Measurements from ENCODE around the gene RDM1. TPM values are rescaled to one million over a fixed set of nuclear protein-coding genes. Genes with fewer than 3 reads are reported as not detected.
A peak's percentile ranks its signal among the peaks of the same experiment; 100 is the strongest.

Gene RDM1
- total RNA-seq, 1 donor from 2014 or later: 0.49 TPM

DNA sequence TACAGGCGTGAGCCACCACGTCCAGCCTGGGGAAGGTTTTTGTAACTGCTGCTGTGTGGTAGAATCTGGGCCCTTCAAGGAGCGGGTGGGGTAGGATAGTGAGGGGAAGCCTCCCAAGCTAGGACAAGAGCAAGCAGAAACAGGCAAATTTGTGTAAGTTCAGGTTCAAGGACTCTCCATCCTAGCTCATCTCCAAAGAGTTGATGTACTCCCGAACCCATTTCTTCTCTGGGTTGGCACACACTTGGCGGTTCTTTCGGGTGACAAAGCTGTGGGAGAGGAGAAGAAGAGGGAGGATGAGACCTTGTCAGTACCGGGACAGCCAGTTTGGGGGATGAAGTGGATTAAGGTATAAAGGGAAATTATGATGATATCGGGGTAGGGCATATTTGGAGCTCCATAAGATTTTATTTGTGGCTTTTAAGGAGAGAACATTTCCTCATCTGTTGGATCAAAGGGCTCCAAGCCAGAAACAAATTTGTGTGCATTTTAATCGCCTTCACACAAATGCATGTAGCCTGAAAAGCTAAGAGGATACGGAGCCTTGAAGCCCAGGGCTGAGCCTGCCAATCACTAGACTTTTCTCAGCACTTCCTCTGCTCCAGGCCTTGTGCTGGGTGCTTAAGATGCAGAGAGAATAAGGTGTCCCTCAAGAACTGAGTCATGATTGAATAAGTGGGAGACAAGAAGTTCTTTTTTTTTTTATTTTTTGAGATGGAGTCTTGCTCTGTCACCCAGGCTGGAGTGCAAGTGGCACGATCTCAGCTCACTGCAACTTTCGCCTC lies 58.2 kb downstream of the RDM1 start:
- no peaks in the 10 kb centered on the region for H3K27me3 ChIP-seq
- no peak for DNase-seq (ENCODE audit: extremely low spot score in 2 of 2)
- no peak overlapping the region for H3K27ac ChIP-seq
- H3K4me1 ChIP-seq: no peaks in the 10 kb centered on the region
- H3K9me3 ChIP-seq: no peaks in the 10 kb centered on the region
- no peaks in the 10 kb centered on the region for H3K36me3 ChIP-seq
- intact Hi-C loops (cut with DNase I): no loop called here
- TF ChIP-seq, protein P1, sequence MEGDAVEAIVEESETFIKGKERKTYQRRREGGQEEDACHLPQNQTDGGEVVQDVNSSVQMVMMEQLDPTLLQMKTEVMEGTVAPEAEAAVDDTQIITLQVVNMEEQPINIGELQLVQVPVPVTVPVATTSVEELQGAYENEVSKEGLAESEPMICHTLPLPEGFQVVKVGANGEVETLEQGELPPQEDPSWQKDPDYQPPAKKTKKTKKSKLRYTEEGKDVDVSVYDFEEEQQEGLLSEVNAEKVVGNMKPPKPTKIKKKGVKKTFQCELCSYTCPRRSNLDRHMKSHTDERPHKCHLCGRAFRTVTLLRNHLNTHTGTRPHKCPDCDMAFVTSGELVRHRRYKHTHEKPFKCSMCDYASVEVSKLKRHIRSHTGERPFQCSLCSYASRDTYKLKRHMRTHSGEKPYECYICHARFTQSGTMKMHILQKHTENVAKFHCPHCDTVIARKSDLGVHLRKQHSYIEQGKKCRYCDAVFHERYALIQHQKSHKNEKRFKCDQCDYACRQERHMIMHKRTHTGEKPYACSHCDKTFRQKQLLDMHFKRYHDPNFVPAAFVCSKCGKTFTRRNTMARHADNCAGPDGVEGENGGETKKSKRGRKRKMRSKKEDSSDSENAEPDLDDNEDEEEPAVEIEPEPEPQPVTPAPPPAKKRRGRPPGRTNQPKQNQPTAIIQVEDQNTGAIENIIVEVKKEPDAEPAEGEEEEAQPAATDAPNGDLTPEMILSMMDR (IDR thresholded peaks at IDR 0.05): no peak
- no peak for TF ChIP-seq POLR2AphosphoS5 (IDR thresholded peaks at IDR 0.05; ENCODE audit: insufficient read depth in 1 of 2, low read depth in 1 of 2)
- no peak for TF ChIP-seq POLR2A (IDR thresholded peaks at IDR 0.05)
- H3K4me3 ChIP-seq: no peak overlapping the region

DNA sequence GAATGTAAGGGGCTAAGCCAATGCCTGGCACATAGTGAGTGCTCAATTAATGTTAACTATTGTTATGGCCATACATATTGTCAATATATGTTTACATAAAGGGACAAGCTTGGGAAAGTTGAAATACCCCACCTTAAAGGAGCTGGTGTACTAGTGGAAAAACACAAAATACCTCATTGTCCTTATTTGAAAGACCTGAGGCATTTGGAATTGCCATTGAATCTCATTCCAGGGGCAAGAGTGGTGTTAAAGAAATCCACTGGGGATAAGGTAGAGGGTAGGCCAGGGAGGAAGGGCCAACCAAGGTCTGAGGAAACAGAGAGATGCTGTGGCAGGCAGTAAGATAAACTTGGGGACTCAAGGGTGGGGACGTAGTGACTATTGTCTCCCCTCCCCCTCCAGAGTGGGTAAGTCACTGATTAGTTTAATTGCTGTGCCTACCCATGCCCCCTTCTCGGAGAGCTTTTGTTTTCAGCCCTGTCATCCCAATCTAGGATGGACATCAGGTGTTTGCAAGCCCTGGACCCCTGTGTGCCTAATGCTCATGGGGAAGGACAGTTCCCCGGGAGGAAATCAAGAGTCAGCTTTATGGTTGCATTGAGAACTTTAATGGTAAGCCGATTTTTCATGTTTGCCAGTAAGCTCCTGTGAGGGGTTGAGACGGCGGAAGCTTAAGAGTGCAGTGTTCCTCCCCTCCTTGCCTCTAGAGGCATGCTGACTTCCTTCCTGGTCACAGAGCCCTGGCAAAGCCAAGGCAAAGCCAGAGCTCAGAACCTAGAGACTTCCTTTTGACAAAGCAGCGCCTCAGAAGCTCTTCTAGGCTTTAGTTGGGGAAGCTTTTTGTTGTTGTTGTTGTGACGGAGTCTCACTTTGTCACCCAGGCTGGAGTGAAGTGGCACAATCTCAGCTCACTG lies 59.4 kb downstream of the RDM1 start:
- Histone ChIP-seq H3K36me3 (no peaks in the 10 kb centered on the region), H3K9me3 (no peaks in the 10 kb centered on the region), H3K27me3 (no peaks in the 10 kb centered on the region), H3K4me1 (peaks cover 5% of the 10 kb centered on the region), H3K27ac (no peak overlapping the region), H3K4me3 (no peak overlapping the region)
- intact Hi-C loops (cut with DNase I): no loop called here
- DNase-seq (ENCODE audit: extremely low spot score in 2 of 2): no peak
- TF ChIP-seq, protein P1 (IDR thresholded peaks at IDR 0.05): no peak
- TF ChIP-seq POLR2A (IDR thresholded peaks at IDR 0.05): no peak
- no peak for TF ChIP-seq POLR2AphosphoS5 (IDR thresholded peaks at IDR 0.05; ENCODE audit: insufficient read depth in 1 of 2, low read depth in 1 of 2)

DNA sequence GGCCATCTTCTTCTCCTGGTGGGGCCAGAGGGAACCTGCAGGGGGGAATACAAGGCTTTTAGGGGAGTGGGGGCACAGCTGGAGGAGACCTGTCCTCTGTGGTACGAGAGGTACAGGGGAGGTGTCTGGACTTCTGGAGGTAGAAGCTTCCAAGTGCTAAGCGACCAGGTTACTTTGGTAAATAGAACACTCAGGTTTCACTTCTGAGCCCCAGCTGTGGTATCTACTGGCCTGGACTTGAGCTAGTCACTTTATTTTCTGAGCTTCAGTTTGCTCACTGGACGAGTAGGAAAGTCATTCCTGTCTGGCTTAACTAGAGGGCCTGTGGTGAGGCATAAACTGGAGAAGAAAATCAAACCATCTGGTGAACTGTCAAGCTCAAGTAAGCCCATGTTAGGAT lies 61.8 kb downstream of the RDM1 start, which contains the start of gene HEATR9:
Gene HEATR9 (minus strand): TSS at position 155 of the 400 bp plus-strand sequence. CDS start 149 bp downstream, at position 6.
- no peaks in the 10 kb centered on the region for H3K27me3 ChIP-seq
- TF ChIP-seq, protein P1 (IDR thresholded peaks at IDR 0.05): no peak
- TF ChIP-seq POLR2A (IDR thresholded peaks at IDR 0.05): no peak
- no peak for TF ChIP-seq POLR2AphosphoS5 (IDR thresholded peaks at IDR 0.05; ENCODE audit: insufficient read depth in 1 of 2, low read depth in 1 of 2)
- no peaks in the 10 kb centered on the region for H3K9me3 ChIP-seq
- DNase-seq (ENCODE audit: extremely low spot score in 2 of 2): no peak
- H3K4me1 ChIP-seq: peaks cover 12% of the 10 kb centered on the region
- H3K36me3 ChIP-seq: no peaks in the 10 kb centered on the region
- no peak within 1 kb of the TSS for H3K4me3 ChIP-seq
- H3K27ac ChIP-seq: no peak within 1 kb of the TSS
- intact Hi-C loops (cut with DNase I): no loop called here

Small RNA genes within 50 kb of the gene (small RNA-seq; reads per million reads assigned to genes)
- gene RF00100: 987 reads per million, percentile 99 among the genes with 10 or more reads in this experiment

Other genes starting within 250 kb of the RDM1 start
- gene RASL10B, start 199.1 kb downstream of the RDM1 start, total RNA-seq: 9.1 TPM
- gene GAS2L2, start 177.5 kb downstream of the RDM1 start, total RNA-seq: not detected
- not detected for gene C17orf50, start 169.9 kb downstream of the RDM1 start, total RNA-seq
- gene MMP28, start 135.1 kb downstream of the RDM1 start, total RNA-seq: 32.2 TPM
- 74.9 TPM for gene TAF15, start 121.3 kb downstream of the RDM1 start, total RNA-seq
- not detected for gene HEATR9, start 61.9 kb downstream of the RDM1 start, total RNA-seq
- gene CCL5, start 50.4 kb downstream of the RDM1 start, total RNA-seq: 4.9 TPM
- gene LYZL6, start 12.9 kb upstream of the RDM1 start, total RNA-seq: not detected
- not detected for gene CCL16, start 50.7 kb upstream of the RDM1 start, total RNA-seq
- 93.1 TPM for gene CCL14, start 56.0 kb upstream of the RDM1 start, total RNA-seq
- not detected for gene CCL15, start 70.8 kb upstream of the RDM1 start, total RNA-seq
- gene CCL23, start 87.2 kb upstream of the RDM1 start, total RNA-seq: 13.3 TPM
- gene CCL18, start 133.5 kb upstream of the RDM1 start, total RNA-seq: not detected
- 2.9 TPM for gene CCL3, start 159.4 kb upstream of the RDM1 start, total RNA-seq
- 15.0 TPM for gene CCL4, start 173.1 kb upstream of the RDM1 start, total RNA-seq
- gene TBC1D3B, start 245.9 kb upstream of the RDM1 start, total RNA-seq: 3.4 TPM

All from vagina (tissue), 2 donors.